GM12874 (cell line): ENCODE data around the gene PRDM16.

ENCODE experiments used
- CTCF ChIP-seq: IDR thresholded peaks from 2 replicates; pipeline ENCODE4 v1.5.1; 2011; ENCODE audit warnings: low read depth, mild to moderate bottlenecking, control low read depth, low read length, moderate library complexity; ENCODE audit not compliant: insufficient read depth

Gene PRDM16

GRCh38 chr1:3219791-3220467, 150.9 kb downstream of the PRDM16 start:
- no peak for TF ChIP-seq CTCF

GRCh38 chr1:3221112-3222041, 152.4 kb downstream of the PRDM16 start:
- no peak for TF ChIP-seq CTCF

GRCh38 chr1:3222042-3222692, 153.2 kb downstream of the PRDM16 start:
- TF ChIP-seq CTCF = no peak

GRCh38 chr1:3225661-3226060, 156.7 kb downstream of the PRDM16 start:
- TF ChIP-seq CTCF = no peak

GRCh38 chr1:3226191-3226590, 157.2 kb downstream of the PRDM16 start:
- TF ChIP-seq CTCF = no peak

- TF ChIP-seq CTCF = no peak
Observed at GRCh38 chr1:3226701-3227350, 157.8 kb downstream of the PRDM16 start.

GRCh38 chr1:3227351-3227704, 158.3 kb downstream of the PRDM16 start:
- no peak for TF ChIP-seq CTCF
